Medulla oblongata (tissue), 1 donor: Measurements from ENCODE around the gene SEMA3B.
"Not testable (repeated sequence)": the region's sequence is repeated elsewhere in the genome, so short reads cannot be mapped to it uniquely, and the experiment has no call there.

Experiments
- DNase-seq: peaks from one replicate; pipeline ENCODE4 v3.0.0-alpha.2; 2015; ENCODE audit errors: extremely low spot score

Gene SEMA3B

DNA sequence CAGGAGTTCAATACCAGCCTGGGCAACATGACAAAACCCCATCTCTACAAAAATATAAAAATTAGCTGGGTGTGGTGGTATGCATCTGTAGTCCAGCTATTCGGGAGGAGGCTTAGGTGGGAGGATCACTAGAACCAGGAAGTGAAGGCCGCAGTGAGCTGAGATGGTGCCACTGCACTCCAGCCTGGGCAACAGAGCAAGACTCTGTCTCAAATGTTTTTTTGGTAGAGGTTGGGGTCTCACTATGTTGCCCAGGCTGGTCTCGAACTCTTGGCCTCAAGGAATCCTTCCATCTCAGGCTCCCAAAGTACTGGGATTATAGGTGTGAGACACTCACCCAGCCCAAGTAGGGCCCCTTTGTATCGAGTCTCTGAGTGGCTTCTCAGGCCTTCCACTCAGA is 25.1 kb downstream of the SEMA3B start:
- no peak for DNase-seq

DNA sequence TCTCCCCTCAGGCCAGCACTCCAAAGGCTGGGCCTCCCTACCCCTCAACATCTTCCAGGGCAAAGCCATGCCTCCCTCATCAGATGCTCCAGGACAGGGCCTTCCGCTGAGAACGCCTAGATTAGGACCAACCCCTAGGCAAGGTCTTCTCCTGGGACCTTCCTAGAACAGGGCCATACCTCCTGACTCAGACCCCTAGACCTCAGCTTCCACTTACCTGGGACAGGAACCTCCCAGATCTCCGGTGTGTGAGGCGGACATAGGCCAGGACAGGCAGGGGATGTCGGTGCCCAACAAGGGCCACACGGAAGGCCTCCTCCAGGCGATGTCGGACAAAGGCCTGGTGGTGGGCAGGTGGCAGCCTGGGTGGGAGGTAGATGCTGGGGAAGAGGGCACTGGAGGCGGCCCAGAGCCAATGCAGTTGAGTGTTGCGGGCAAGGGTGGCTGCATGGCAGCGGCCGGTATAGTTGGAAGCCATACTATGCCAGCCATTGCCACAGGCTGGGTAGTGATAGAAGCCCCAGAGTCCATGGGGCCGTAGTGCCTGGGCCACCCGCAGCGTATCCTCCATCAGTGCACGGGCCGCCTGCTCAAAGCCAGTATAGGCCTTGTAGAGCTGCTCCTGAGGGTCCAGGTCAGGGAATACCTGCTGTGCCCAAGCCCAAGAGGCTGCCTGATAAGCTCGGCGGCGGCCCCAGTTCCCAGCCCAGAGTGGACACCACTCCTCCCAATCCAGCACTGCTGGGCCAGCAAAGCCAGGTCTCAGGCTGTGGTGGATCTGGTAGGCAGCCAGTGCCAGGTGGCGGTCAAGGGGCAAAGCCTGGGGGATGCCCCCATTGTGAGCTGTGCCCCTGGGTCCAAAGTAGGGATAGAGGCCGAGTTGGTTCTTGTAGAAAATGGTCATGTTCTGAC is 25.8 kb downstream of the SEMA3B start:
- no peak for DNase-seq

DNA sequence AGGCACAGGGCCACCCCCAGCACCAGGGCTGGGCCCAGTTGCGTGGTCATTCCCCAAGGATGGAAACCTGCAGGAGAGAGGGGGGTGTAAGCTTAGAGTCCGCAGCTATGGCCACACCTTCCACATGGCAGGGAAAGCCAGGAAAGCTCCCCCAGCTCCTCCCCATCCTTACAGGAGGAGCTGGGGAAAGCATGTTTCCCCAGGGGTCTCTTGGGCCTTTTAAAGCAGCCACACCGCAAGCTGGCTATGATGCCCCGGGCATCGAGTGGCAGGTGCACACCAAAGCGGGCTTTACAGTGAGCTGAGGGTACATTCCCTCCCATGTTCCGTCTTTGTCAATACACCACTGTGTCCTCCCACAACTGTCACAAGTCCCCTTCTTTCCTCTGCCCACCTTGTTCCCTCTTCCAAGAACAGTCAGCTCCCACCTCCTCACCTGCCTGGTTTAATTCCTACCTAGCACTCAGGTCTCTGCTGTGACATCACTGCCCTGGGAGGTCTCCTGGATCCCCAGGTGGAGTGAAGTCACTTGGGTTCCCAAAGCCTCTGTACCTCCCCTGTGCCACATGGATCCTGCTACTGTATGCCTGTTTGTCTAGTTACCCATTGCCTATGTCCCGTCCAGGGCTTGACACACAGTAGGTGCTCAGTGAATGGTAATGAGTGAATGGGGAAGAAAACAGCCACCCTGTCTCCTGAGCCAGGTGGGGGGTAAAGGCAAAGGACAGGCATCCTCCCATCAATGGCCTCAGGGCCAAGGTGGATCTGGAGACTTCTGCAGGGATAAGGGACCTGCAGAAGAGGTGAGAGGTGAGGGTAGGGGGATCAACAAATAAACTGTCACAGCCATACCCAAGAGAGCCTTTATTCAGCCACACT is 26.8 kb downstream of the SEMA3B start:
- no peak for DNase-seq

DNA sequence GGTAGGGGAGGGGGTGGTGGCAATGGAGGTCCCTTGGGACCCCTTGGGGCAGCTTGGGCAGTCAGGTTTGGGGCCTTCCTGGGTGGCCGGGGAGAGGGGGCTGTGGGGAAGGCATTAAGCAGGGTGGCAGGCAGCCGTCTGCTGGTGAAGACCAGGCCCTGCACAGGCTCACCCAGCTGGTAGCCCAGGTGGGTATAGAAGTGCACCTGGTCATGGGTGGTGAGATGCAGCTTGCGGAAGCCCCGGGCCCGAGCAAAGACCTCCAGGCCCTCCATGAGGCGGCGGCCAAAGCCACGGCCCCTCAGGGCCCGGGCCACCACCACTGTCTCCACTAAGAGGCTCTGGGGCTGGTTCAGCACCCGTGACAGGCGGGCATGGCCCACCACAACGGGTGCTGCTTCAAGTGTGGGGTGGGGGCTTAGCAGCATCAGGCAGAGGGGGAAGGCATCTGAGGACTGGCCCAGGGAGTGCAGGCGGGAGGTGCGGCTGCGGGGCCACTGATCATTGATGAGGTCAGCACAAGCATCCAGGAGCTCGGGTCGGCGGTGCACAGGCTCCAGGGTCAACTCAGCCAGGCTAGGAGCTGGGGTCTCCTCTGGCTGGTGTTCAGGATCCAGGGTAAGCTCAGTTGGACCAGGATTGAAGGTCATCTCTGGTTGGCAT is 27.9 kb downstream of the SEMA3B start:
- no peak for DNase-seq

DNA sequence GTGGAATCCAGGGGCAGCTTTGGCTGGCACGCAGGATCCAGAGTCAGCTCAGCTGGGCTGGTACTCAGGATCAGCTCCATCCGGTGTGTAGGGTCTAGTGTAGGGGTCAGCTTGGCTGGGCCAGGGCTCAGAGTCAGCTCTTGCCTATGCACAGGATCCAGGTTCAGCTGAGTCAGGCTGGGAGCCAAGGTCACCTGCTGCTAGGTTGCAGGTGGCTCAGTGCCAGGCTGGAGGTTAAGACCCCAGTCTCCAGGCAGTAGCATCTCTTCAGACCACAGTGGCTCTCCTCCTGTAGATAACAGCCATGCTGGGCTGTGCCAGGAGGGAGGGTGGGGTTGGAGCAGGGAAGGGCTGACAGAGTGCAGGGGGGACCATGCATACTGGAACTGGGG is 28.4 kb downstream of the SEMA3B start:
- no peak for DNase-seq

DNA sequence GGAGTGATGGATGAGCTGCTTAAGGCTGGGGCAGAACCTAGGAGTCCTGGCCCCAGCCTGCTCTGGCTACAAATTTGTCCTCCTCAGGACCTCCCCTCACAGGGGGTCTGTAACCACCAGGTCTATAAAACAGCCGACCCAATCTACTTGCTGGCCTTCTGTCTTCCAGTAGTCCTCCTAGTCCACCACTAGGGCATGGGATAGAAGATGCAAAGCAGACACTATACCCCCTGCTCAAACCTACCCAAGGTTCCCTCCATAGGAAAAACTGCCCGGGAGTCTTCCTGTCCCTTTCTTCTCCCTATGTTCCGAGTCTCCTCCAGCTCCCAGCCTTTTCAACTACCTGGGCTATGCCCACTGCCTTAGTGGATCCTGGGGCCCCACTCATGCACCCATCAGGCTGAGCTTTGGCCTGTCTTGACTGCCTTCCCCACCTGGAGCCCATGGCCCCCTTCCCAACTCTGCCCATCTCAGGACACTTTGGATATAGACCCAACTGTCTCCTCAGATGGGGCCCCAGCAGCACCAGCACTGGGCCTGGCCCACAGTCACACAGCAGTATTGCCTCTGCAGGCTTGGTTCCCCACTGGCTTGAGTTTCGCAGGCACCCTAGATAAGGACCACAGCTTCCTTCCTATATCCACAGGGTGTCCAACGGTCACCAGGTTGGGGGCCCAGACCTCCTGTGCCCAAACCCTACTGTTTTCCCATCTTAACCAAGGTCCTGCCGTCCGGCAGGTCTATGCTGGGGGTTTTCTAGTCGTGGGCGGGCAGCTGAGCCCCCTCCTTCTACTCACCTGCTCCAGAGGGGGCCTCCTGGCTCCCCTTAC is 29.2 kb downstream of the SEMA3B start:
- DNase-seq: no peak

DNA sequence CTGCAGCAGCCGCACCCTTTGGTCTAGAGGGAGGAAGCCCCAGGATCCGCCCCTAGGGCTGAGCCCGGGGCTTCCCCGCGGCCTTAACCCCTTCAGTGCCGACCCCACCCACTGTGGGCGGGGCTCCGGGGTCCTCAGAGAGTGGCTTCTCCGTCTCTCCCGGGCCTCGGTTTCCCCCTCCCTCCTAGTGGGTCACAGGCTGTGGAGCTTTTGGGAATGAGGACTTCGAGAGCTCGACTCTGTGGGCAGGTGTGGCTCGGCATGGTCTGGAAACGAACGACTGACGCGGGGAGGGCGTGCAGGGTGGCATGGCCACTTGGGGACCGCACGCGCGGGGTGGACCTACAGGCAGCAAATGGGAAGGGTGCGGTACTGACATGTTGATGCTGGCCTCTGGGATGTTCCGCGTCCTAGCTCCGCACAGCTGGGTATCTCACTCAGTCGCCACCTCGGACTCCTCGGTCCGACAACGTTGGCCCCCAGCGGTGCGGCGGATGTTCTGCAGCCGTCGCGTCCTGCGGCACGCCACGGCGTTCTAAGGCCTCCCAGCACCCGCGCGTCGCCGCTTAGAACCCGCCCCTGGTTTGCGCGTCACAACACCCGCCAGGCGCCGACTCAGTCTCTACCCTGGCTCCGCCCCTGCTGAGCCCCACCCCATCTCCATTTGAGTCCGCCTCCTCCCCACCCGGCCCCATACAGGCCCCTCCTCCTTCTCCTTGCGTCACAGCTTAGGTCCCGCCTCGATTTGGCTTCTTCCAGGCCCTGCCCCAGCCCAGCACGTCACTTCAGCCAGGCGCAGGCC is 30.1 kb downstream of the SEMA3B start, which contains the start of the genes HYAL3 and NAA80:
Gene HYAL3 (minus strand): TSS at position 570 of the 802 bp plus-strand sequence. CDS start 3,803 bp downstream, outside the sequence.
Gene NAA80 (minus strand): TSS at position 570 of the 802 bp plus-strand sequence. CDS start 1,942 bp downstream, outside the sequence.
- DNase-seq: peak; percentile 100

DNA sequence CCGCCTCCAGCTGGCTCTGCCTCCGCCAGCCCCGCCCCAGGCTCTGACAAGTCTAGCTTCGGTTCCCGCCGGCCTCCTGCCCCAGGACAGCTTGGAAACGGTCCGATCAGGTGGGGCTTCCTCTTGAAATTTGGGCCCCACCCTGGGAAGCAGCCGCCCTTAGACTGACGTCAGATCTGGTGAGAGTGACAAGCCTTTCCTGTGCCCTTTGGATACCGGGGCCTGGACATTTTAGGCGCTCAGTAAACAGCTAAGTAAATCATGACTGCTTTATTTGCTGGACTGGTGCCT is 30.6 kb downstream of the SEMA3B start:
- DNase-seq: no peak

DNA sequence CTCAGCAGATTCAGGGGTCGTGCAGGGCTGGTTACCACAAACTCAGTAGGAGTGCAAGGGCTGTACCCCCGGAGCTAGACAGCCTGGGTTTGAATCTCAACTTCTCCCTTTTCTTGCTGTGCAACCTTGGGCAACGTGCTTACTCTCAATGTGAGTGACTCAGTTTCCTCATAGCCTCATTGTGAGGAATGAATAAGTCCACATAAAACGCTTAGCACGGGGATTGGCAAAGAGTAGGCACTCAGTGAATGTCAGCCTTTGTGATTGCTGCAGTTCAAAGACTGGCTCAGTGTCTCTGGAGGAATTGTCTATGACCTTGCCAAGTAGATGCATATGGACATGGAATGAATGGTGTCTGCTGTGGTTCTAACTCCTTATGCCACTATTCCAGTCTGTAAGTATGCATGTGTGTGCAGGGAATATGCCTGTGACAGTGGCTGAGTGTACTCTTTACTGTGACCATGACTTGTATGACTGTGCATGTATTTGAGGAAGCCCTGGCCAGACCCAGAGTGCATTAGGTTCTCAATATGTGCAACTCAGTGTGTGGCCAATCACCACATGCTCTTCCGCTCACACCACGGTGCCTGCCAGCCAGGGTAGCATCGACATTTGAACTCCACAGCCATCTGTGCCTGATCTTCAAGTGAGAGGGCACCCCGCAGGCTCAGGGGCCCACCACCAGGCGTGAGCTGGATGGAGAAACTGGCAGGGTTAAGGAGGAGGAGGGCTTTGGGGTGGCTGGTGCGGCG is 31.2 kb downstream of the SEMA3B start:
- peak; percentile 92 for DNase-seq

DNA sequence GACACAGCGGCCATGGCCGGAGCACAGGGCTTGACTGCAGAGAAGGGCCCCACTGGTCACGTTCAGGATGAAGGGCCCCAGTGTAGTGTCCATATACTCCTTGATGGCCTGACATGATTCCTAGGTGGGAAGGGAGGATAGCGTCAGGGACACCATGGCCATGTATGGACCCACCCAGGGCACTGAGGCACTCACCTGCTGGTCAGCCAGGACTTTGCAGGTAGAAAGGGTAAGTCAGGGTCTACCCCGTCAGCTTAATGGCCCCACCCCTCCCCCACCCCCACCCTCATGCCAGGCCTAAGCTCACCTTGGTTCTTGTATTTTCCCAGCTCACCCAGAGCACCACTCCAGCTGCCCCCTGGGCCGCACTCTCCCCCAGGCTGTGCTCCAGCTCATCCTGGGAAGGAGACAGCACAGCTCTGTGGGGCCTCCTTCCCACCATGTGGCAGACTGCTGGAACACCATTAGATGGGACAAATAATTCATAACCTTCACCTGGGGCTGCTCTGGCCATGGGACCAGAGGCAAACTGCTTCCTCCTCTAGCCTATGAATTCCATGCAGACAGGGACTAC is 31.8 kb downstream of the SEMA3B start:
- no peak for DNase-seq

DNA sequence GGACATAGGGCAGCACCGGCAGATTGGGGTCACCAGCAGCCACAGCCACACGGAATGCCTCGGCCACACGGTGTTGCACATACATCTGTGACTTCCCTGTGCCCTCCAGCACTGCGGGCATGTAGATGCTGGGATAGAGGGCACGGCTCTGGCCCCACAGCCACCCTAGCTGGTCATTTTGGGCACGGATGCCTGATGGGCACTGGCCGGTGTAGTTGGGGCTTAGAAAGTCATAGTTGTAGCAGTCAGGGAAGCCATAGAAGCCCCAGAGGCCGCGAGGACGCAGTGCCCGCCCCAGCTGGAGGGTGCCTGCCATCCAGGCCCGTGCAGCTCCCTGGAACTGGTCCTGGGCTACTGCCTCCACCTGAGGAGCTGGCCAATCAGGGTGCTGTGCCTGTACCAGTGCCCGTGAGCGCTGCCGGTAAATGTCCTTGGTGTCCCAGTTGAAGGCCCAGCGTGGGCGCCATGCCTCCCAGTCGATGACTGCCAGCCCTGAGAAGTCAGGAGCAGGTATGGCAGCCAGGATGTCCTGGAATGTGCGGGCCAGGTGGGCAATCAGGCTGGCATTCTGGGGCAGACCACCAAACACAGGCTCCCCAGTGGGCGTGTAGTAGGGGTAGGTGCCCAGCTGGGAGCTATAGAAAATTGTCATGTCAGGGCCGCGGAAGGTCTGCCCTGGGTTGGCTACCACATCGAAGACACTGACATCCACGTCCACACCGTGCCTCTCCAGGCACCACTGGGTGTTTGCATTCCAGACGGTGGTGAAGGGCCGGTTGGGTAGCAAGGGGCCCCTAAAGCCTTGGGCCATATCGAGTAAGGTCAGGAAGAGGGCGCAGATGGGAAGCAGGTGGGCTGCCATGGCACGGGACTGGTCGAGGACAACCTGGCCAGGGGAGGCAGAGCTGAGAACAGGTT is 33.4 kb downstream of the SEMA3B start:
- DNase-seq: no peak

DNA sequence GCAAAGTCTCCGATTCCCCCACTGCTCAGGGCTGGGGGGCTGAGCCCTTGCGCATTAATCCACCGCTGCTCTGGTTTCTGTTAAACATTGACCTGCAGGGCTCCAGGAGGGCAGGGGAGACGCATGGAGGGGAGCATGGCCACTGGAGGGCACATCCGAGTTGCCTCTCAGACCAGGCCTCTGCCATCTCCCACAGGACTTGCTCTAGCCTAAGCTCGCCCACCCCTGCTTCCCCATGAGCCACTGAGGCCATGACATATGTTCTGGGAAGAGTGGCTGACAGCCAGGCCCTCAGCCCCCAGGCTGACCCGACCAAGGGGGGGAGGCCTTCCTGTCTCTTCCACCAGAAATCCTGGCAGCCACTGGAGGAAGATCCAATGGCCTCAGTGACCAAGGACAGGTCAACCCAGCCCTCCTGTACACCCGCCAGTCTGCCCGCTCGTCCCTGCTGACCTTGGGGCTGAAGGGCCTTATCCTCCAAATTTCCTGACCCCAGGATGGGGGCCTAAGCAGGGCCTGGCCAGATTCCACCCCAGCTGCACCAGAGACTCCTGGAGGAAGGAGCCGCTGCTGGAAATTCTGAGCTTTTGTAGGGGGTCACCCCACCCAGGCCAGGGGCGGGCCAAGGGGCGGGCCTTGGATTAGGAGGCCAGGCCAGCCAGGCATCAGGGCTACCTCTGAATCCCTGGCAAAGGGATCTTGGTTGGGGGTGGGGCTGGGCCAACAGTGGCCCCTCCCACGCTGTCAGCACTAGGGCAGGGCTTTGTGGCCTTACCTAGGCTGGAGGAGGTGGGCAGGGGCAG is 34.3 kb downstream of the SEMA3B start, which contains the start of gene HYAL1:
Gene HYAL1 (minus strand): TSS at position 562 of the 803 bp plus-strand sequence. CDS start 618 bp downstream, outside the sequence.
- no peak for DNase-seq

DNA sequence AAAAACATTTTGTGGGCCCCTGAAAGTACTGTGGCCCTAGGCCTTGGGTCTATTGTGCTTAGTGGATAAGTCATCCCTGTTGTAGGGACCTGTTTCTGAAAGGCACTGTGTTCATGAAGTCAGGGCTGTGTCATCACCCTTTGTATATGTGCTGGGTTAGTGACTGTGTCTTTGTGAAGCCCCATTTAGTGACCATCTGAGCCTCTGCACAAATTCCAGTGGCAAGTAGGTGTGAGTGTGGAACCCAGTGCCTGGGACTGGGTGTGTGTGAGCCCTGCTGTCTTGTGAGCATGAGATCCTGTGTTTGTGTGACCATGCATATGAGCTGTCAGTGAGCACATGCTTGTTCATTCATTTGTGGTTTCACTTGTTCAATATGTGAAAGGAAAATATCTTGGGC is 35.7 kb downstream of the SEMA3B start:
- DNase-seq: no peak

DNA sequence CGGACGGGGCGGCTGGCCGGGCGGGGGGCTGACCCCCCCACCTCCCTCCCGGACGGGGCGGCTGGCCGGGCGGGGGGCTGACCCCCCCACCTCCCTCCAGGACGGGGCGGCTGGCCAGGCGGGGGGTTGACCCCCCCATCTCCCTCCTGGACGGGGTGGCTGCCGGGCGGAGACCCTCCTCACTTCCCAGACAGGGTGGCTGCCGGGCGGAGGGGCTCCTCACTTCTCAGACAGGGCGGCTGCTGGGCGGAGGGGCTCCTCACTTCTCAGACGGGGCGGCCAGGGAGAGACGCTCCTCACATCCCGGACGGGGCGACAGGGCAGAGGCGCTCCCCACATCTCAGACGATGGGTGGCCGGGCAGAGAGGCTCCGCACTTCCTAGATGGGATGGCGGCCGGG is 43.1 kb downstream of the SEMA3B start:
- DNase-seq: not testable (repeated sequence)

DNA sequence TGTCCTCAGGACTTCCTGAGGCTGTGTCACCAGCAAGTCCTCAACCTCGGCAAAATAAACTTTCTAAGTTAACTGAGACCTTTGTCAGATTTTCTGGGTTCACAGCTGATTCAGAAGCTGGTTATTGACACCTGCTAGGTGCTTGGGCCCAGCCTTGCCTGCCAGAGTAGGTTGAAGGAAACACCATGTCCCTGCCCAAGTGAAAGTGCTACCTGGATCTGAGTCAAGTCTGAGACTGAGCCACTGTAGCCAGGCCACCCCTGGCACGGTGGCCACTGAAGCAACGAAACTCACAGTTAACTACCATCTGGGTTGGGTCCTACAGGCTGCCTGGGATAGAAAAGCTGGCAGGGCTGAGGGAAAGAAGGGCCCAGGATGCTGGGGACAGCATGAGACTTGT is 45.4 kb downstream of the SEMA3B start:
- DNase-seq: no peak

DNA sequence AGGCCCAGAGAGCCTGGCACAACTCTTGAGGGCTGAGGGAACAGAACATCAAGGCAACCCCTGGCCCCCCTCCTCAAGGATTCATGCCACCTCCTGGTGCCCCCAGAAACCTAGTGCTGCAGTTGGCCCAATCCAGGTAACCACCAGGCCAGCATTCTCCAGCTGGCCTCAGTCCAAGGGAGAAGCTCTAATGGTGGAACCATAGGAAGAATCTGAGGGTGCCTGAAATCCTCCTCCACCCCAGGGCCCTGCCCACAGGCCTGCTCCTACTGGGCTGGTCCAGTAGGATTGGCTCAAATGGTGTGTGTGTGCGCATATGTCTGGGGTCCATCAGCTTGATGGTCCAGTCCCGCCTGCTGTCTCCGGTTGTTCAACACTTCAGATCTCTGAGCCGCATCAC is 45.9 kb downstream of the SEMA3B start:
- no peak for DNase-seq

DNA sequence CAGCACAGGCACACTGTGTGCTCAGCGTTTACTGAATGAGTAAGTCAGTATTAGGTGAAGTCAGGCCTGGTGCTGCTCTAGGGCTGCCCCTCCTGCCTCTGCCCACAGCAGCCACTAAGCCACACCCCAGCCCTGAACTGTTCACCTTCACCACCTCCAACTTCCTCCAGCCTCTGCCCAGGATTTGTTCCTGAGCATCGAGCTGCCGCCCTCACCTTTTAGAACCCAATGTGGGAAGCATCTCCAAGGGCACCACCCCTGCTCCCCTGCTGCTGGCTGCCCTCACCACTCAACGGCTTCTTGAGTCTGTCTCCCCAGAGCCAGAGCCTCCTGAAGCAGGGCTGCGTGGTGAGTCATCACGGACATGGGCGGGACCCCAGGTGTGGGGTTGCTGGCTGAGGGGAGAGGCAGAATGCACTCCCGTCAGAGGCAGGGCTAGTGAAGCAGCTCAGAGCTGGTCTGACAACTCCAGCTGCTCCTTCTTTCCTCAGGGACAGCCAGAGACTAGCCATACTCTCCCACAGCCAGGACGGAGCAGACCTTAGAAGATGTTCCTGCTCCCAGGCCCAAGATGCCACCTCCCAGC is 47.8 kb downstream of the SEMA3B start:
- no peak for DNase-seq
